Upper lobe of right lung (tissue), 1 donor: ENCODE measurements around the gene RBM34. TPM values are rescaled to one million over a fixed set of nuclear protein-coding genes. Genes with fewer than 3 reads are reported as not detected.
"Not testable (repeated sequence)": the region's sequence is repeated elsewhere in the genome, so short reads cannot be mapped to it uniquely, and the experiment has no call there.

Experiments
- ATAC-seq: fragments of 200-7000 bp; cut with Tn5 transposase; one replicate; pipeline ENCODE4 v1.9.1; 2020; ENCODE audit warnings: mild to moderate bottlenecking, moderate library complexity
- DNase-seq: peaks from one replicate; pipeline ENCODE4 v3.0.0-alpha.2; 2020
- H3K27ac ChIP-seq: fragments of 200-600 bp; one replicate; pipeline ENCODE4 v1.8.0; 2022
- H3K27me3 ChIP-seq: fragments of 200-600 bp; one replicate; pipeline ENCODE4 v1.8.0; 2022; ENCODE audit warnings: mild to moderate bottlenecking
- H3K36me3 ChIP-seq: fragments of 200-600 bp; one replicate; pipeline ENCODE4 v1.8.0; 2022
- H3K4me1 ChIP-seq: fragments of 200-600 bp; one replicate; pipeline ENCODE4 v1.8.0; 2022
- H3K4me3 ChIP-seq: fragments of 200-600 bp; one replicate; pipeline ENCODE4 v1.8.0; 2022; ENCODE audit warnings: mild to moderate bottlenecking
- H3K9me3 ChIP-seq: fragments of 200-600 bp; one replicate; pipeline ENCODE4 v1.8.0; 2022
- CTCF ChIP-seq: fragments of 200-600 bp; IDR thresholded peaks from one replicate; pipeline ENCODE4 v1.8.0; 2022; ENCODE audit warnings: antibody characterized with exemption
- intact Hi-C: fragments of 100-400 bp; cut with DNase I; formaldehyde crosslinking; loops from one replicate; pipeline ENCODE4 v1.11.0; 2022
- microRNA-seq: library from miRNA; unstranded; fragments of <30 nt; microRNA quantifications from one replicate; pipeline ENCODE4 v1.2.0, GENCODE V29; 2020; ENCODE audit warnings: borderline microRNAs expressed
- total RNA-seq: library from RNA; stranded (reverse); fragmentation: NEBNext Ultra II Directional; extraction: Animal tissue kit (Norgen Biotek cat#: 25700); gene quantifications from one replicate; pipeline ENCODE4 v1.2.1, GENCODE V29; 2021
- donor health status: DM: no; HTN: yes; CAD: no; lungs with severe emphysema.

RBM34 gene
- total RNA-seq, 1 donor from 2014 or later: 60.5 TPM

GRCh38 chr1:235090406-235091069 is 70.5 kb downstream of the RBM34 start:
- no peak overlapping the region for H3K27ac ChIP-seq
- TF ChIP-seq CTCF: no peak
- no peak for DNase-seq

GRCh38 chr1:235088907-235089306 is 72.1 kb downstream of the RBM34 start:
- no peaks in the 10 kb centered on the region for H3K36me3 ChIP-seq
- H3K27ac ChIP-seq: no peak overlapping the region
- no peaks in the 10 kb centered on the region for H3K27me3 ChIP-seq
- H3K4me1 ChIP-seq: peaks cover 11% of the 10 kb centered on the region
- H3K4me3 ChIP-seq: no peak overlapping the region
- intact Hi-C loops: loop anchor here (5.0 to 10.0 kb wide), 2 partner anchors 224 to 592 kb away; no protein-coding TSS in a partner anchor
- H3K9me3 ChIP-seq: no peaks in the 10 kb centered on the region
- ATAC-seq (no peak), DNase-seq (no peak)
- TF ChIP-seq CTCF: no peak

More at GRCh38 chr1:235090406-235091069, 70.5 kb downstream of the RBM34 start:
- H3K27me3 ChIP-seq: no peaks in the 10 kb centered on the region
- ATAC-seq: no peak
- intact Hi-C loops: no loop called here
- H3K4me3 ChIP-seq: no peak overlapping the region
- H3K4me1 ChIP-seq: peaks cover 6% of the 10 kb centered on the region
- no peaks in the 10 kb centered on the region for H3K9me3 ChIP-seq
- no peaks in the 10 kb centered on the region for H3K36me3 ChIP-seq

- TF ChIP-seq CTCF: no peak
- Histone ChIP-seq H3K4me3 (no peak overlapping the region), H3K36me3 (no peaks in the 10 kb centered on the region), H3K4me1 (peaks cover 12% of the 10 kb centered on the region), H3K27me3 (no peaks in the 10 kb centered on the region), H3K9me3 (no peaks in the 10 kb centered on the region), H3K27ac (no peak overlapping the region)
- intact Hi-C loops: loop anchor here (5.0 to 10.0 kb wide), 2 partner anchors 224 to 591 kb away; no protein-coding TSS in a partner anchor
- ATAC-seq: no peak
- DNase-seq: no peak
Observed at GRCh38 chr1:235088430-235088829, 72.6 kb downstream of the RBM34 start.

GRCh38 chr1:235087906-235088305 is 73.1 kb downstream of the RBM34 start:
- Histone ChIP-seq H3K36me3 (no peaks in the 10 kb centered on the region), H3K9me3 (no peaks in the 10 kb centered on the region), H3K27ac (no peak overlapping the region), H3K4me1 (peaks cover 14% of the 10 kb centered on the region), H3K4me3 (no peak overlapping the region), H3K27me3 (no peaks in the 10 kb centered on the region)
- intact Hi-C loops: loop anchor here (5.0 to 10.0 kb wide), 2 partner anchors 223 to 591 kb away; no protein-coding TSS in a partner anchor
- no peak for ATAC-seq
- TF ChIP-seq CTCF: no peak
- DNase-seq: no peak

- not testable (repeated sequence) for H3K27ac ChIP-seq, ATAC-seq
Observed at GRCh38 chr1:235085411-235086117, 75.5 kb downstream of the RBM34 start.

More at GRCh38 chr1:235085411-235086117, 75.5 kb downstream of the RBM34 start:
- not testable (repeated sequence) for DNase-seq, H3K36me3 ChIP-seq, H3K27me3 ChIP-seq, H3K9me3 ChIP-seq, H3K4me3 ChIP-seq
- intact Hi-C loops: loop anchor here (5.0 to 10.0 kb wide), 2 partner anchors 221 to 588 kb away; no protein-coding TSS in a partner anchor
- peaks cover 26% of the 10 kb centered on the region for H3K4me1 ChIP-seq

Small RNA genes within 50 kb of the gene (microRNA-seq; reads per million reads assigned to microRNA genes)
- not detected for gene MIR4753

Other genes starting within 250 kb of the RBM34 start
- gene TOMM20, start 32.4 kb downstream of the RBM34 start, total RNA-seq: 87.4 TPM
- gene ARID4B, start 166.9 kb upstream of the RBM34 start, total RNA-seq: 38.7 TPM
- gene GGPS1, start 167.3 kb upstream of the RBM34 start, total RNA-seq: 33.1 TPM
- gene TBCE, start 206.2 kb upstream of the RBM34 start, total RNA-seq: 27.2 TPM